CD4-positive, alpha-beta T cell (primary cell): ENCODE measurements around the gene DOK1. TPM values are rescaled to one million over a fixed set of nuclear protein-coding genes. Genes with fewer than 3 reads are reported as not detected.

ENCODE experiments used
- ATAC-seq: fragments of 200-7000 bp; cut with Tn5 transposase; one replicate; pipeline ENCODE4 v1.10.0; 2022; ENCODE audit warnings: mild to moderate bottlenecking; ENCODE audit not compliant: poor library complexity
- CTCF ChIA-PET: fragments of 350-600 bp; sonication (Branson Sonifier 250); formaldehyde crosslinking; loops from one replicate; lab custom pipeline; 2021; ENCODE audit warnings: antibody characterized with exemption, inconsistent platforms; lab: Charles Lee
- POLR2A ChIA-PET: fragments of 350-600 bp; sonication (Branson Sonifier 250); formaldehyde crosslinking; loops from one replicate; lab custom pipeline; 2021; ENCODE audit warnings: antibody characterized with exemption, inconsistent platforms; lab: Charles Lee
- DNase-seq, 14 experiments: peaks; one replicate each; pipeline ENCODE4 v3.0.0-alpha.2; 2013 to 2020; ENCODE audit warnings: mixed read lengths in 2 of 14
- H3K27ac ChIP-seq, 2 donors: one replicate each; pipeline versions ENCODE4 v1.5.1 to v1.7.0; 2013; ENCODE audit warnings: low read length in 2 of 2, low read depth in 1 of 2, mild to moderate bottlenecking in 1 of 2
- H3K27me3 ChIP-seq, 2 experiments: 1 replicate in 1 of 2; 2 replicates in 1 of 2; pipeline versions ENCODE4 v1.6.1 to v1.7.0; 2013; ENCODE audit warnings: low read length in 2 of 2, control low read depth in 1 of 2, mild to moderate bottlenecking in 1 of 2, moderate library complexity in 1 of 2; ENCODE audit not compliant: insufficient read depth in 2 of 2, control insufficient read depth in 1 of 2
- H3K36me3 ChIP-seq: one replicate; pipeline ENCODE4 v1.6.1; 2013; ENCODE audit warnings: low read length, control low read depth; ENCODE audit not compliant: insufficient read depth
- H3K4me1 ChIP-seq: one replicate; pipeline ENCODE4 v1.6.1; 2013; ENCODE audit warnings: low read length, control low read depth; ENCODE audit not compliant: insufficient read depth
- H3K4me3 ChIP-seq: one replicate; pipeline ENCODE4 v1.5.1; 2013; ENCODE audit warnings: mild to moderate bottlenecking, low read length, moderate library complexity
- H3K9me3 ChIP-seq, 2 experiments: 1 replicate in 1 of 2; 2 replicates in 1 of 2; pipeline versions ENCODE4 v1.6.1 to v1.7.0; 2013; ENCODE audit warnings: low read length in 2 of 2, mild to moderate bottlenecking in 2 of 2, control low read depth in 1 of 2, moderate library complexity in 1 of 2; ENCODE audit not compliant: control insufficient read depth in 1 of 2, insufficient read depth in 1 of 2
- H3K27ac Mint-ChIP-seq: one replicate; pipeline ENCODE4 v1.8.0; 2020; ENCODE audit warnings: mixed read lengths
- H3K27me3 Mint-ChIP-seq: one replicate; pipeline ENCODE4 v1.8.0; 2021; ENCODE audit warnings: mixed read lengths
- H3K36me3 Mint-ChIP-seq: one replicate; pipeline ENCODE4 v1.8.0; 2021; ENCODE audit warnings: low read depth, mixed read lengths
- H3K4me1 Mint-ChIP-seq: one replicate; pipeline ENCODE4 v1.8.0; 2021; ENCODE audit warnings: low read depth, mixed read lengths
- H3K4me3 Mint-ChIP-seq: one replicate; pipeline ENCODE4 v1.8.0; 2020; ENCODE audit warnings: mild to moderate bottlenecking, mixed read lengths
- H3K9me3 Mint-ChIP-seq: one replicate; pipeline ENCODE4 v1.8.0; 2020; ENCODE audit warnings: mixed read lengths
- CTCF ChIP-seq: fragments of 200-600 bp; IDR thresholded peaks from one replicate; pipeline ENCODE4 v1.8.0; 2022; ENCODE audit warnings: antibody characterized with exemption, mild to moderate bottlenecking
- intact Hi-C, 2 experiments: fragments of 100-400 bp; cut with DNase I in 1 of 2; cut with micrococcal nuclease in 1 of 2; formaldehyde crosslinking; loops; one replicate each; pipeline versions ENCODE4 v1.15.1 to v1.9.0; 2023 to 2025; cut with DNase I, micrococcal nuclease
- total RNA-seq, 174 experiments: library from RNA in 2 of 174; stranded (reverse) in 2 of 174; gene quantifications; one replicate each; pipeline ENCODE4 v1.2.3 and lab custom pipeline; 2021 to 2026

DOK1 gene
- total RNA-seq, 2 experiments from 2014 or later: 3.4 to 6.0 TPM

- H3K36me3 ChIP-seq: no peaks in the 10 kb centered on the region
- intact Hi-C loops: no loop called here
- H3K4me1 Mint-ChIP-seq: peaks cover 6% of the 10 kb centered on the region
- H3K27ac ChIP-seq: no peak overlapping the region
- H3K4me3 Mint-ChIP-seq: no peak overlapping the region
- H3K27ac Mint-ChIP-seq: no peak overlapping the region
- ChIA-PET CTCF (no interaction called here), POLR2A (no interaction called here)
- peaks cover 76% of the 10 kb centered on the region for H3K27me3 Mint-ChIP-seq
- H3K9me3 ChIP-seq: peaks cover 0 to 8% of the 10 kb centered on the region in 2 experiments
- H3K4me3 ChIP-seq: no peak overlapping the region
- no peaks in the 10 kb centered on the region for H3K36me3 Mint-ChIP-seq
- H3K9me3 Mint-ChIP-seq: no peaks in the 10 kb centered on the region
- DNase-seq (no peak), ATAC-seq (no peak)
- TF ChIP-seq CTCF: no peak
- peaks cover 16% of the 10 kb centered on the region for H3K4me1 ChIP-seq
- peaks cover 31 to 32% of the 10 kb centered on the region in 2 experiments for H3K27me3 ChIP-seq
These were observed 8.5 kb upstream of the DOK1 start for GRCh38 chr2:74546004-74546403.

DNA sequence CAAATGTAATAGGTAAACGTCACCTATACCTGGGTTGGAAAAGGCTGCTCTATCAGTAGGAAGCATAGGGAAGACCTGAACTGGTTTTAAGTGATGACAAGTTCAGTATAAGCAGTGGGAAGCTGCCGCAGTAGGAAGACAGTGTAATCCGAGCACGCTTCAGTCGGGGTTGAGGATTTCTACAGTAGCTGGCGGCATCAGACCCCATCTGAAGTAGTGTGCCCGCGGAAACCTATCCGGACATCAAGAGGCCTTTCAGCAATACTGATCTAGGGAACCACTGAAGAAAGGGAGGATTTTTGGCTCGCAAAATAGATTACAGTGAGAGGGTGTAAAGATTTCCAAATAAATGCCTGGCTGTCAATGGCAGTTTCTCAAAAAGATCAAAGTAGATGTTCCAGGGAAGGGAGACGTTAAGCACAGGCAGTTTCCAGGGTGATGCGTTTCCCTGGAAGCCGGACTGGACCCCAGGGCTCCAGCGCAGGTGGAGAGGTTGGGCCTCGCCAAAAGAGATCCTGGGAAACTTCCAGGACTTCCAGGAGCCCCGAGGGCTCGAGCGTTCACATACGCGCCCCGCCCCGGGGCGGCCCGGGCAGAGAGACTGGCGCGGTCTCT, 6.1 kb upstream of the DOK1 start:
- peak overlapping the region; percentile 45 for H3K4me3 Mint-ChIP-seq
- Histone ChIP-seq H3K27me3 (peaks cover 27 to 32% of the 10 kb centered on the region in 2 experiments), H3K36me3 (no peaks in the 10 kb centered on the region), H3K4me1 (peaks cover 18% of the 10 kb centered on the region), H3K9me3 (peaks cover 0 to 8% of the 10 kb centered on the region in 2 experiments), H3K4me3 (no peak overlapping the region), H3K27ac (no peak overlapping the region)
- H3K9me3 Mint-ChIP-seq: no peaks in the 10 kb centered on the region
- no peak overlapping the region for H3K27ac Mint-ChIP-seq
- intact Hi-C loops: no loop called here
- POLR2A ChIA-PET: interaction anchor here (0.7 kb wide), 1 partner anchor 36 kb away, joined by 3 read pairs; no protein-coding TSS in a partner anchor
- H3K4me1 Mint-ChIP-seq: peaks cover 11% of the 10 kb centered on the region
- DNase-seq (no peak), ATAC-seq (no peak)
- no peaks in the 10 kb centered on the region for H3K36me3 Mint-ChIP-seq
- TF ChIP-seq CTCF: no peak
- H3K27me3 Mint-ChIP-seq: peaks cover 69% of the 10 kb centered on the region
- CTCF ChIA-PET: no interaction called here

DNA sequence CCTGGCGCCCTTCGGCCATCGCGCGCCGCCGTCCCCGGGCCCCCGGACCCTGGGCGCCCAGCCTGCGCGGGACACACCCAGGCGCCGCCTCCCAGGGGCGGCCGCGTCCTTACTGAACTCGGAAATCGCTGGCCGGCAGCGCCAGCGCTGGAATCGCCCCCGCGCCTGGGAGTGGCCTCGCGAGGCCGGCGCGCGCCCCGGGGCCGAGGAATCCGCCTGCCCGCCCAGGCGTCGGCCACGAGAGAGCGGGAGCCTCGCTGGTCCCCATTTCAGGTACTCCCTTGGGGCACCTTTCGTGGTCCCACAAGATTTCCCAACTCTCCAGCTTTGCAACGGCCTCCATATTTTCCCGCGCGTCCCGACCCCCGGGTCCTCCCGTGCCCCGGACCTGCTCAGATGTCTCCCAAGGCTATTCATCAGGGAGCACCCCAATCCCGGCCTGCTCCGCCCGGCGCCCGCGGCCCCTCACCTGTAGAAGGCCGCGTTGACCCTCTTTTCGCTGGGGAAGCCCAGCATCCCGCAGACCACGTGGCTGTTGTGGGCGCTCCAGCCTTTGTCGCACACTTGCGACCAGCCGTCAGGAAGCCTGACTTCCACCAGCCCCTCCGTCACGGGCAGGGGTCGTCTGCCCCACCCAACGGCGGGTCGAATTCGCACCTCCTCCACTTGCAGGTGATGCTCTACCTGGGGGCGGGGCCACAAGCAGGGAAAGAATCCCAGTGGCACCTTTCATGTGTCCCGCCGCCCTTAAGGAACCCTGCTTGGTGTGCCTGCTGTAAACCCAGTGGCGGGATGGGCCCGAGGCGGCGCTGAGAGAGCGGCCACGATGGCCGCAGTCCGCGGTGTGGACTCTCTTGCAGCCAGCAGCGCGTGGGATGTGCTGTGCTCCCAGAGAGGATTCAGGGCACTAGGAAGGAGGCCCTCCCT, 5.4 kb upstream of the DOK1 start:
- H3K4me1 Mint-ChIP-seq: peaks cover 11% of the 10 kb centered on the region
- CTCF ChIA-PET: no interaction called here
- H3K27me3 ChIP-seq: peaks cover 27 to 32% of the 10 kb centered on the region in 2 experiments
- DNase-seq (peak in 1 of 14 experiments; percentile 27), ATAC-seq (no peak)
- H3K4me1 ChIP-seq: peaks cover 25% of the 10 kb centered on the region
- peak overlapping the region; percentile 46 for H3K4me3 ChIP-seq
- intact Hi-C loops: no loop called here
- peak overlapping the region; percentile 16 for H3K4me3 Mint-ChIP-seq
- peaks cover 0 to 8% of the 10 kb centered on the region in 2 experiments for H3K9me3 ChIP-seq
- H3K36me3 Mint-ChIP-seq: no peaks in the 10 kb centered on the region
- H3K27ac ChIP-seq: no peak overlapping the region
- no peak overlapping the region for H3K27ac Mint-ChIP-seq
- H3K36me3 ChIP-seq: no peaks in the 10 kb centered on the region
- POLR2A ChIA-PET: no interaction called here
- TF ChIP-seq CTCF: no peak
- H3K9me3 Mint-ChIP-seq: no peaks in the 10 kb centered on the region
- peaks cover 67% of the 10 kb centered on the region for H3K27me3 Mint-ChIP-seq
